Stimulated activated CD8-positive, alpha-beta memory T cell treated with anti-CD3 and anti-CD28 coated beads, Interleukin-7, amount 100 ng/mL, for 4 hours (primary cell): ENCODE measurements around the gene CPE.
"Not testable (repeated sequence)": the region's sequence is repeated elsewhere in the genome, so short reads cannot be mapped to it uniquely, and the experiment has no call there.

Experiments
- DNase-seq, 2 donors: peaks; one replicate each; pipeline ENCODE4 v3.0.0-alpha.2; 2020; ENCODE audit warnings: low read depth in 2 of 2

Gene CPE

GRCh38 chr4:165378745-165379677 lies at the start of gene CPE:
Gene CPE (plus strand): TSS chr4:165379008. CDS start chr4:165379222, 214 bp downstream.
- peak in 1 of 2 donors; percentile 19 for DNase-seq

- DNase-seq: no peak
Observed at GRCh38 chr4:165330071-165330470, 48.7 kb upstream of the CPE start.

- DNase-seq: no peak
Observed at GRCh38 chr4:165330666-165331065, 48.1 kb upstream of the CPE start.

GRCh38 chr4:165331359-165331758 lies 47.4 kb upstream of the CPE start:
- no peak for DNase-seq

DNA sequence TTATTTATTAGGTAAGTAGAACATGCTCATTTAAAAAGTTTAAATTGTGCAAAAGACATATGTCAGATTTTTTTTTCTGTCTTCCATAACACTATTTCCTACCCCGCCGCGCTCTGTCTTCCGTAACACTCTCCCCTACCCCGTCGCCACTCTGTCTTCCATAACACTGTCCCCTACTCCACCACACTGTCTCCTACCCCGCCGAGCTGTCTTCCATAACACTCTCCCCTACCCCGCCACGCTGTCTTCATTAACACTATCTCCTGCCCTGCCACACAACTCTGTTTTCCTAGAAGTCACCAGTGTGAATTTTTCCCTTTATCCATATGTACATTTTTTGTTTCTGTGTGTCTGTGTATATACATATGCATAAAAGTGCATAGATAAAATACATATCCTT lies 47.0 kb upstream of the CPE start:
- no peak for DNase-seq

DNA sequence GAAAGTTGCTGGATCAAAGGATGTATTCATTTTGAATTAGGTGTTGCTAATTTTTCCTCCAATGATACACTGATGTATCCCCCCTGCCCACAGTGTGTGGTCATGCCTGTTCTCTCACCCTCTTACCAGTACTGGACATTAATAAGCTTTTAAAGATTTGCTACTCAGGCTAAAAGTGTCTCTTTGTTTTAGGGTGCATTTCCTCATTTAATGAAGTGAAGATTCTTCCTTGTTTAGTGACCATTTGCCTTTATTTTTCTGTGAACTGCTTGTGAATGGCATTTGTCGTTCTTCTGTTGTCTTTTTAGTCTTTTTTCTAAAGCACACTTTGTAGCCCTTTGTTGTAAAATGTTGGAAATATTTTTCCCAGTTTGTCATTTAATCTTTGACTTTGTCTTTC lies 46.3 kb upstream of the CPE start:
- no peak for DNase-seq

DNA sequence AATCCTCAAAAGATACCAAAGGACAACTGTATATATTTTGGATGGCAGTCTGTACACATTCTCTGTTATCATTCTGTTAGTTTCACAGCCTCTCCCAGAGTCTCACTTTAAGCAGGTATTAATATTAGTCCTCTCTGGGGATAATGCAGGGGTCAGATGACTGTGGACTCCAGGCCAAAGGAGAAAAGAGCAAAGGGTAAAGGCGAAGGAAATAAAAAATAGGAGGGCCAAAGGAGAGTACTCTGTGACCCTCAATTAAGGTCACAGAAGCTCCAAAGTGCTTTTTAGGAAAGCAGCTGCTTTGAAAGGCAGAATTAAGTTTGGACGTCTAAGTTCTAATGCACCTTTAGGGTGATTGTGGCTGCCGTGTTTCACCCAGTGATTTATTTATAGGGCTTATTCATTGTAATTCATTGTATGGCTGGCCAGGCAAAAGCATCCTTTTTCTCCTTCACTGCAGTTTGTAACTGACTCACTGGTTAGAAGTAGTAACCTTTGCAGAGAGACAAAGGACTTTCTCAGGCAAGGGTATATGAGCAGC lies 43.6 kb upstream of the CPE start:
- no peak for DNase-seq

DNA sequence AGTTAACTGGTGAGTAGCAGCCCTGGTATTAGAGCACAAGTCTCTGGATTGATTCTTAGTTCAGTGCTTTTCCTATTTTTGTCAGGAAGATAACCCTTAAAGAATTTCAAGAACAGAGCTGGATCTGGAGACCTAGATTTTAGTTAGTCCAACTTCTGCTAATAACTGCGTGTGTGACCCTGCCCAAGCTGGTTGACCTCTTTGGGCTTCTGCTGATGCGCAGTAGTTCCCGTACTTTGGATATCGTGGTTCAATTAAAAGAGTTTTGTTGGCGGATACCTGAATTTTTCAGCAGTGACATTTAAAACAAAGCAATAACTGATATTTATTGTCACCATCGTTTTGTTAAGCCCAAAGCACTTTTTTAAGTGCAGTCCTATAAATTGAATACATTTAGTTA lies 42.1 kb upstream of the CPE start:
- DNase-seq: no peak

GRCh38 chr4:165342340-165342739 lies 36.5 kb upstream of the CPE start:
- DNase-seq: not testable (repeated sequence)

GRCh38 chr4:165343353-165344191 lies 35.2 kb upstream of the CPE start:
- DNase-seq: no peak

GRCh38 chr4:165345666-165346417 lies 33.0 kb upstream of the CPE start:
- DNase-seq: no peak

DNA sequence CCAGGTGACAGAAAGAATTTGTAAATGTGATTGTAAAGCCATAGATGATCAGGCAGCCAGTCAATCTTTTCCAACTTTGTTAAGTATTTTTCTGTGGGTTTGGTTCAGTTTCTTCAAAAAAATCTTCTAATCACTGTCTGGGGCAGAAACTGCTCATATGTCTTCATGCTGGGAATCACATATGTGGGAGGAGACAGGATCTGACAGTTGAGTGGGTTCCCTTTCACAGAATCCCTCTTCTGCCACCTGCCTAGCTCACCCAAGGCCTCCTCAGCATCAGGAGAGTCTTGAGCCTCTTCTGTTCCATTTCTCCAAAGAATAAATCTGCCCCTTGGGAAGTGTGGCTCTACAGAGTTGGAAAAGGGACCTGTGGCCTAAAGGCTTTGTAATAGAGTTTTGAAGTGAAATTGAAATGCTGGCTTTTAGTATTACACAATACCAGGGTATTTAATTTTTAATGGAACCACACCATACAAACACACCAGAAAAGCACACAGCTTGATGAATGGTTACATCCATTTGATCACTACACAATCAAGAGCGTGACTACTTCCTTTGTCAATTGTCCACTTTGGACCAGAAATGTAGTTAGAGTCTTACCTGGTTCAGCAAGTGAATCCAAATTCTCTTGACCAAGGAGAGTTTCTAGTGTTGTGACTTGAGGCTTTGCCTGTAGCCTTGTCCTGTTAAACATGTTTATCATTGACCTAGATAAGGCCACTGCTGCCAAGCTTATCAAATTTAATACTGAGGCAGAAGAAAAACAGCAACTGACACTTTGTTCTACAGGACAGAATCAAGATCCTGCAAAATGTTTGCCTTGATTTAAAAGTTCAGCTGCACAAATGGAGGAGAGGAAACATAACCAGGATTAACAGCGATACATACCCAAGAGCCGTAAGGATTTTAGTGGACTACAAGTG lies 30.9 kb upstream of the CPE start:
- no peak for DNase-seq

DNA sequence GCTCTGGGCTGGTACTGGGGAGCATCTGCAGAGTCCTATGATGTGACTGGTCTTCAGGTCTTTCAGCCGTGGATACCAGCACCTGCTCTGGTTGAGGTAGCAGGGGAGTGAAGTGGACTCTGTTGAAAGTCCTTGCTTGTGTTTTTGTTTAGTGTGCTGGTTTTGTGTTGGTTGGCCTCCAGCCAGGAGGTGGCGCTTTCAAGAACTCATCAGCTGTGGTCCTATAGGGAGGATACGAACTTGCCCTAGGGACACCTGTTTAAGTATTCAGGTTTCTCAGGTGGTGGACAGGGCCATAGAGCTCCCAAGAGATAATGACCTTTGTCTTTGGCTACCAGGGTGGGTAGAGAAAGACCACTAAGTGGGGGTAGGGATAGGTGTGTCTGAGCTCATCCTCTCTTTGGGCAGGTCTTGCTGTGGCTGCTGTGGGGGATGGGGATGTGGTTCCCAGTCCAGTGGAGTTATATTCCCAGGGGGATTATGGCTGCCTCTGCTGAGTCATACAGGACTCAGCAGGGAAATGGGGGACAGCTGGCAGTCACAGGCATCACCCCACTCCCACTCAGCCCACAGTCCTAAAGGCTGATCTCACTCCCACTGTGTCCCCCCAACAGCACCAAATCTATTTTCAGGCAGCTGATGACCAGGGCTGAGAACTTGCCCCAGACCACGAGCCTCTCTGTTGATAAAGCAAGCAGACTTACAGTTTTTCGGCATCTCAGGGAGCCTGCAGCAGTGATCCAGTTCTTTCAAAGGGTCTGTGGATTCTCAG lies 27.3 kb upstream of the CPE start:
- no peak for DNase-seq

- no peak for DNase-seq
Observed at GRCh38 chr4:165355900-165356300, 22.9 kb upstream of the CPE start.

GRCh38 chr4:165359506-165359905 lies 19.3 kb upstream of the CPE start:
- no peak for DNase-seq

- DNase-seq: no peak
Observed at GRCh38 chr4:165360041-165360695, 18.6 kb upstream of the CPE start.

- DNase-seq: no peak
Observed at GRCh38 chr4:165360985-165361670, 17.7 kb upstream of the CPE start.

DNA sequence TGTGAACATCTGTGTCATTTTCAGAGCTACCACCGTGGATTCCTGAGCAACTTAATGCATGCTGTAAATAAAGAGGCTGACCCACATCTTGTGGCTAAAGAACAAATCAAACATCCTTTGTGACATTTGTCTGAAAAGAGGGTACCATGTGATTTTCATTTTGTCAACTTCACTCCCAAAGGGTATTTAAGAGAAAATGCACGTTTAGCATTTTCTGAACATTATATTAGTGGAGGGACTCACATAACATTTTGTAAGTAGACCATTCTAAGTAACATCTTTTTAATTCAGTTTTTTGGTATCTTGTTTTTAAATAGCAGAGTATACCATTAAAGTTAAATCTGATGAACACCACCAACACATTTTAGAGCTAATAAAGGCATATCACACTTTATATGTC lies 17.0 kb upstream of the CPE start:
- DNase-seq: no peak
